ENCODE data around the gene PANX2.

DNA sequence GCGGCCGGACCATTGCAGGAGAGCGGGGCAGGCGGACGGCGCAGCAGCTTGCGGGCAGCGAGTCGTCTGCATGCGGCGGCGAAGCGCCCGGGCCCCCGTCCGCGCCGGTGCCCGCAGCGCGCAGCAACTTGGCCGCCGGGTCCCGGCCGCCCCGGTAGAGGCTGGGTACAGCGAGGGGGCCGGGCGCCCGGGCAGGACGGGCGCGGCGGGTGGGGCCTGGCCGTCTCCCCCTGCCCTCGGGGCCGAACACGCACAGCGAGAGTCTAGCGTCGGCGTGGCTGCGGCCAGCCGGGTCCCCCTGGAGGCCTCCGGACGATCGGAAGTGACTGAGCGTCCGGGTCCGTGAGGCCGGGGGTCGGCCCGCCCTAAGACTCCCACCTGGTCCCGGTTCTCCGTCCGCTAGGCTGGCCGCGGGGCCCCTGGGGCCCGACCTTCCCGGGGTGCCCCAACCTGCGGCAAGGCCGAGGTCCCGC is 14.4 kb downstream of the PANX2 start:
- no peak for TF ChIP-seq POLR2A (IDR thresholded peaks at IDR 0.05; ENCODE audit: low read length)
- TF ChIP-seq GATA1 (IDR thresholded peaks at IDR 0.05; ENCODE audit: low read depth, low read length): no peak

Data from erythroblast (primary cell).